RPMI7951 (cell line): ENCODE measurements around the gene CCDC136. TPM values are rescaled to one million over a fixed set of nuclear protein-coding genes. Genes with fewer than 3 reads are reported as not detected.

Source experiments
- DNase-seq: peaks from one replicate; pipeline ENCODE4 v3.0.0-alpha.2; 2012; ENCODE audit warnings: low read depth
- total RNA-seq: library from RNA; depleted of rRNA; stranded (reverse); fragments of >200 nt; shearing (Covaris generic); gene quantifications from 2 replicates; pipeline ENCODE4 v1.2.3, GENCODE V29; 2014

Gene CCDC136
- total RNA-seq, 1 experiment from 2014 or later = 3.8 TPM

DNA sequence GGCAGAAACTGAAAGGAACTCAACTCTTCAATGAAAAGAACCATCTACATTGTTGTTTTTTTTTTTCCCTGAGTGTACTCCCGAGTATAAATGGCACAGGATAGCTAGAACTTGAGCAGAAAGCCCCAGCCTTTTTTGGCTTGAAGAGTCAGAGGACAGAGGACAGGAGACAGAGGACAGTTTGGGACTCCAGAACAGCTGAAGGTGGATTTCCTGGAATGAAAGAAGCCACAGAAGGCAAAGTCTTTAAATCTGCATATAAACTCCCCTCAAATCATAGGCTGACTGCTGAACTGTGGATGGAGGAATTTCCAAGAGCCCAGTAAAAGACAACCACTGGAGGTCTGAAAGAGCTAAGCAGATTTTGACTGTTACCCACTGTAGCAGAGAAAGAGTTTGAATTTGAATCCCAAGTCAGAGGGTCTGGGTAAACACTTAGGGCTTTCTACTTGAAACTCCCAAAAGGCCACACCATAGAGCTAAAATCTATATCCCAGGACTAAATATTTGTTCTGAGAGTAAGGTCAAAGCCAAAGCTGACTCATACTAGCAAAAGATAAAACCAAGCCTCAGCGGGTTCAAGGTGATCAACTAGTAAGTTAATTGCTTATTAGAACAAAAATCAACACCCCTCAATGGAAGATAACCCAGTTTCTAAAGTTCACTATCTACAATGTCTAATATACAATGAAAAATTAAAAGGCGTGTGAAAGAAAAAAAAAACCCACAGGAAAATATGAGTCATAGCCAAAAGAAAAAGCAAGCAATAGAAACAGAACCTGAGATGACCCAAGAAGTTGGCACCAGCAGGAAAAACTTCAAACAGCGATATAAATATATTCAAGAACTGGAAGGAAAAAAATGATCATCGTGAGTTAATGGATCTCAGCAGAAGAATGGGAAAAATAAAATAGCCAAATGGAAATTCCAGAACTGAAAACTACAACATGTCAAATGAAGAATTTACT, 14.3 kb upstream of the CCDC136 start:
- peak; percentile 45 for DNase-seq

DNA sequence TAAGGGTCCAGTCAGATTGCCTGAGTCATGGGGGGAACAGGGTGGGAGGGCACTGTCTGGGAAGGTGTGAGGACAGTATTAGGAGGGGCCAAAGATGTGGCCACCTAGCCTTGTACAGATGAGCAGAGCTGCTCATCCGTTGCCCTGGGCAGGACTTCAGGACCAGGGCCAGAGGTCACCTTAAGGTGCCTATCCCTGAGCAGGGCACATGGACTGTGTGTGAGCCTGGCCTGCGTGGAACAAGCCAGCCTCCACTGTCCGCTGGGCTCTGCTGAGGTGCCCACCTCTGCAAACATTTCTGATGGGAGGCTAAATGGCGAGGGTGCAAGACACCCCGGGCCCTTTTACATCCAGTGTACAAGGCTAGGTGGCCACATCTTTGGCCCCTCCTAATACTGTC, 12.8 kb upstream of the CCDC136 start:
- DNase-seq = no peak

DNA sequence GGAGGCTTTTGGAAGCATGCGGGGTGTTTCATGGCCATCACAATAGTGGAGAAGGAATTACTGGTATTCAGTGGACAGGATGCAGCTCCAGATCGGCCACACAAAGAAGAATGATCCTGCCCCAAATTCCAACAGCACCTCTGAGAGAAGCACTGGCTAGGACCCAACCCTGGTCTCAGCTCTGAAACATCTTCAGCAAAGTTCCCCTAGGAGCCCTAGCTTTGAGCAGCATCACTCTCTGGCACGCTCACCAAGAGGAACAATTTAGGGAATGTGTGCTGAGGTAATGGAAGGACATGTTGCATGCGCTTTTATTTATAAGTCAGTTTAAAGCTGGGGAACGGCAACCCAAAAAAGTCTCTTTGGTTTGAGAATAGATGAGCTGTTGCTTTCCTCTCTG, 10.6 kb upstream of the CCDC136 start:
- no peak for DNase-seq

GRCh38 chr7:128781851-128782250, 9.9 kb upstream of the CCDC136 start:
- DNase-seq = no peak

GRCh38 chr7:128783143-128783861, 8.5 kb upstream of the CCDC136 start:
- peak; percentile 77 for DNase-seq

DNA sequence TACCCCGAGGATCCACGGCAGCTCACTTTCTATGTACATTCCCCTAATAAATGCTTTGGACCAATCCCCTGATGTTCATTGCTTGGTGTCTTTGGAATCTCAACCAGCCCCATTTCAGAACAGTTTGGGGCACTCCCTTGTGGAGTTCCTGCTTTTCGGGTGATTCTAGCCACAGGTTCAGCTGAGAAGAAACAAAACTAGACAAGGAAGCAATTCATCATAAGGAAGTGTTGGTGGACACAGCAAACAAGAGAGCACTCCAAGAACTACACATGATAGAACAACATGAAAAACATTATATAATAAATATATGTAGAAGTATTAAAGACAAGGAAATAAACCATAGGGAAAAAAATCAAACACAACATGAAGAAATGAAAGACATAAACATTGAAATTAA, 6.0 kb upstream of the CCDC136 start:
- DNase-seq = no peak

DNA sequence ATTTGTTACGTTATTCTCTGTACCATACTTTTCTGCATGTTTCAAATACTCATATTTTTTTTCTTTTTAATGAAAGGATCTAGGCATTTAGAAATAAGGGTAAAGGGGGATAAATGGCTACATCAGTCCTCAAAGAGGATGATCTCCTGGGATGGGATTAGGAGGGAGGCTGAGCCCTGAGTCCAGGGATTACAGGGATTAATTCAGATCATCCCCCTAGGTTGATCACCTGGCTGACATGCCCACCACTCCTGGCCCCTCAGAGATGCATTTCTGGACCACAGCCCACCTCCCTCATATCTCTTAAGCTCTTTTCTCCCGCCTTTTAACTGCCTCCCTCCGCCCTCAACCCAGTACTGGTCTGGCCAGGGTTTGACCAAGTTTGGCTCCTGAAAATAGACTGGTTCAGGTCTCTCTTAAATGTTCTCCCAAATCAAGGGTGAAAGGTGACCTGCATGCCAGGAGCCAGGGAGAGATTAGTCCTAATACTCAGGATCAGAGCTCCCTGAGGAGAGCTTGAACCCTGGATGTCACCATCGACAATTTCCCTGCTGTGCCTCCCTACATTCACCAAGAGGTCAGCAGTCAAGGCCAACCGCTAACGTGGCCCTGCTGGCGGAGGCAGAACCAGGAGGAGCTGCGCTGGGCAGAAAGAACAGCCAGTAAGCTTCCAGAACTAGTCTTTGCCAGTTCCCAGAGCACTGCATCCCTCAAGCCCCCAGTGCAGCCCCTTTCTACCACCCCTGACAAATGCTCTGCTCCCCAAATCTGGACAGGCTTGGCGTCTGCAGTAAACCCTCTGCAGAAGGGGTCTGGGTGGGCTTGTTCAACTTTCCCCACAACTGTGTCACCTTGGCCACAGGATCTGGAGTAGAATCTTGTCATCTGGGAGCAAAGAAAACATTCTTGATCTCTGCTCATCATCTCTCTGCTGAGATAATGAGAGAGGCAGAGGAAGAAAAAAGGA, 3.0 kb upstream of the CCDC136 start:
- no peak for DNase-seq

DNA sequence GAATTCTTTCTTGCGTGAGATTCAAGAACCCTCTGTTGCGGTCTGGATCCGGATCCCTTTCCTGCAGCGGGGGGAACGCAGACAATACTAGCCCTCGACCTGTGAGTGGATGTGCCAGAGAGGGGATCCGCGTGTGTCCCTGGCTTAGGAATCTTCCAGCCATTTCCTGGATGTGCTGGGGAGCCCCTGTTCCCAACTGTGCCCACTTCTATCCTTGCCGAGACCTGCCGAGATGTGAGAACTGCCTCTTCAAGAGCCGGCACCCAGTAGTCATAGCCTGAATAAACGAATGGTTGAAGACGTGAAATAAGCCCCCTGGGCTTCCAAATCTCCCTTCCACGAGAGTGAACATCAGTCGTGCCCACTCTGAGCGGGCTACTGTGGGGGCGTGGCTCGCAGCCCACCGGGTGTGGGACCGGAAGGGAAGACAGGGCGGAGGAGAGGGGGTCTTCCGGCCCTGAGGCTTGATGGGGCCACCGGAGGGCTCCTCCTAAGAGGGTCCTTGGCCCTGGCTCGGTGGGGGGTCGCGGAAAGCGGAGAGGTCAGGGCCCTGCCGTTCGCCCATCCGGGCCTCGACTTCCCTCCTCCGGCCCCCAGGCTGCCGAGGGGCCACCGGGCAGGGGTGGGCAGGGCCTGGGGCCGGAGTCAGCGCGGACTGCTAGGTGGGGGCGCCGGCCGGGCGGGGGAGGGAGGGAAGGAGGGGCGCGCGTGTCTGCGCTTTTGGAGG, 1.3 kb upstream of the CCDC136 start:
- DNase-seq = no peak

DNA sequence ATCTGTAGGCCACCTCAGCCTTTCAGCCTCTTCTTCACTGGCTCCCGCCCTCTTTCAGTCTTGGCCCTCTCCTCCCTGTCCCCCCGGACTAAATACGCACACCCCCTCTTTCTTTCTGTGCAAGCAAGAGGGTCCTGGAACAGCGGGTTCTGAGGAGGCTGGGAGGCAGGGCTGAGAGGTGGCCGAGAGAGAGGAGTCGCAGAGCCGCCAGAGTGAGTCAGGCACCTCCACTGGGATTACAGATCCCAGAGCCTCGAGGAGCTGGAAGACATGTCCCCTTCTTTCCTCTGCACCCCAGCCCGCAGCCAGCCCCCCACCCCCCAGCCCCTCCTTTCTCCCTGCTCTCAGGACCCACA, 182 bp downstream of the CCDC136 start:
- DNase-seq = peak; percentile 26

DNA sequence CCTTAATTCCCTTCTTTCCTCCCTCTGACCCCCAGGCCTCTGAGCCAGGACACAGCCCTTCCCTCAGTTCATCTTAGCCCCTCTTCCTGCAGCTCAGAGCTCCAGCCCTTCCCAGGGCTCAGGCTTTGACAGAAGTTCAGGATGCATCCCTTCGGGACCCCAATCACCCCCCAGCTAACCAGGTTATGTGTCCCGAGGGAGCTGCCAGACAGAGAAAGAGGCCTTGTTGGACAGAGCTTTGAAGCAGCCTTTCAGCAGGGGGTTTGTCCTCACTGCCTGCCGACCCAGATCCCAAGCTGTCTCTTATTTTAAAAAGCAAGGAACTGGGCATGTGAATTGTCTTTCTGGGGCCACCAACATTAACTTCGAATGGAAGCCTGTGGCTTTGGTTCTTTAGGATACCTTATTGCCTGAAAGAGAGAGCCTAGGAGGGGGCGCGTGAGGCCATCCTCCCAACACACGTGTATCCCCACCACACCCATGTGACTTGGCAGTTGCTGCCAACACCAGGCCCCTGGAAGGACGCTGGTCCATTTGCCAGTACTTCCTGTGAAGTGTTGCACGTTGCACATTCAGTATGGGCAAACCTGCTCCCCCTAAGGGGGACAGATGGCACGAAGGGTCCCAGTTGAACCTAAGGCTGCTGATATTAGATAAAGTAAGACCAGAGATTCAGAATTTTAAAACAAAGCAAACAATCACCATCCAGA, 858 bp downstream of the CCDC136 start:
- DNase-seq = peak; percentile 15

DNA sequence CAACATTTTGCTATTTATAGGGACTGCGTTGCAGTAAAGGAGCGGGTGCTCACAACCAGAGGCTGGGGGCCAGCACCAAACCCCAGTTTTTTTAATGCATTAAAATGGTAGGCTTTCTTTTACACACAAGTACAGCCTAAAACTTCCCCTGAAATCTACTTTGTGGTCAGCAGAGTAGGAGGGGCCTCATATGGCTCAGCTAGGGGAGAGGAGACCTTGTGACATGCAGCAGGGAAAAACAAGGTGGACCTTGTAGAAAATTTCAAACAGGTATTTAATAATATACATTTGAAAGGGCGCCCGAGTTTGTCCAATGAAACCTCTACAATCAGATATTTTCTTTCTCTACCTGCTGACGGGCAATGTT, 1.4 kb downstream of the CCDC136 start:
- no peak for DNase-seq

DNA sequence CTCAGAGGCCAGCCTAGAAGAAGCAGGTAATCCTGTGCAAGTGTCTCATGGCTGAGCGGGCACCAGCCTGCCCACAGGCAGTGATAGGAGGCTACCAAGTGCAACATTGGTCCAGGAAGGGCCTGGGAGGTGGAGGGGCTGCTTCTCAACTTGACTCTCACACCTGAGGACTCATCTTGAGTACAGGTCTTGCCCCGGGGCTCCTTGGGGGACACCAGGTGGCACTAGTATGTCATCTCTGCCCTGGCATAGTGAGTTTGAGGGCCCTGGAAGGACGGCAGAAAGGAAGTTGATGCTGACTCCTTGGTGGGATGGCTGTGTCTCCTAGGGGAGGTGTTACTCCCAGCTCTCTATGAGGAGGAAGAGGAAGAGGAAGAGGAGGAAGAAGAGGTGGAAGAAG, 2.3 kb downstream of the CCDC136 start:
- no peak for DNase-seq

DNA sequence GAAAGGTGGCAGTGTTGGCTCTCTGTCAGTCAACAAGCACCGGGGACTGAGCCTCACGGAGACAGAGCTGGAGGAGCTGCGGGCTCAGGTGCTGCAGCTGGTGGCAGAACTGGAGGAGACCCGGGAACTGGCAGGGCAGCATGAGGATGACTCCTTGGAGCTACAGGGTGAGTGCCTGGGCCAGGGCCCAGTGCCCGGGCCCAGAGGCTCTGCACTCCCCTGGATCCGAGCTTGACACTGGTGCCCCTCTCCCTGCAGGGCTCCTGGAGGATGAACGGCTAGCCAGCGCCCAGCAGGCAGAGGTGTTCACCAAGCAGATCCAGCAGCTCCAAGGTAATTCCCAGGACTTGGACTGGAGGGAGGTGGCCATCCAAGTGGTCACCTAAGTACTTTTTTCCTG, 2.7 kb downstream of the CCDC136 start:
- no peak for DNase-seq

- no peak for DNase-seq
Observed at GRCh38 chr7:128795129-128795528, 3.4 kb downstream of the CCDC136 start.

DNA sequence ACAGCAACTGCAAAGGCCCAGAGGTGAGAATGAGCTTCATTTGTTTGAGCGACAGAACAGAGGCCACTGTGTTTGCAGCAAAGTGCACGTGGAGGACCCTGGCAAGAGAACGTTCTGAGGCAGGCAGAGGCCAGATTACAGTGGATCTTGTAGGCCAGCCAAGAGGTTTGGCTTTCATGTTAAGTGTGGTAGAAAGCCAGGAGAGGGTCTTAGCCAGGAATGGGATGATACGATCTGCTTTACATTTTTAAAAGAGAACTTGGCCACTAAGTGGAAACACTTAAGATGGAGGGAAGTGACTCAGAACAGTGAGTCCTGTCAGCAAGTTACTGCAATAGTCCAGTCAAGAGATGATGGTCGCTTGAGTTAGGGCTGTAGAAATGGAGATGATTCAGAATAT, 4.6 kb downstream of the CCDC136 start:
- no peak for DNase-seq

GRCh38 chr7:128799451-128799850, 7.7 kb downstream of the CCDC136 start:
- no peak for DNase-seq

- DNase-seq = no peak
Observed at GRCh38 chr7:128800567-128800966, 8.8 kb downstream of the CCDC136 start.

GRCh38 chr7:128801003-128801402, 9.2 kb downstream of the CCDC136 start:
- no peak for DNase-seq

DNA sequence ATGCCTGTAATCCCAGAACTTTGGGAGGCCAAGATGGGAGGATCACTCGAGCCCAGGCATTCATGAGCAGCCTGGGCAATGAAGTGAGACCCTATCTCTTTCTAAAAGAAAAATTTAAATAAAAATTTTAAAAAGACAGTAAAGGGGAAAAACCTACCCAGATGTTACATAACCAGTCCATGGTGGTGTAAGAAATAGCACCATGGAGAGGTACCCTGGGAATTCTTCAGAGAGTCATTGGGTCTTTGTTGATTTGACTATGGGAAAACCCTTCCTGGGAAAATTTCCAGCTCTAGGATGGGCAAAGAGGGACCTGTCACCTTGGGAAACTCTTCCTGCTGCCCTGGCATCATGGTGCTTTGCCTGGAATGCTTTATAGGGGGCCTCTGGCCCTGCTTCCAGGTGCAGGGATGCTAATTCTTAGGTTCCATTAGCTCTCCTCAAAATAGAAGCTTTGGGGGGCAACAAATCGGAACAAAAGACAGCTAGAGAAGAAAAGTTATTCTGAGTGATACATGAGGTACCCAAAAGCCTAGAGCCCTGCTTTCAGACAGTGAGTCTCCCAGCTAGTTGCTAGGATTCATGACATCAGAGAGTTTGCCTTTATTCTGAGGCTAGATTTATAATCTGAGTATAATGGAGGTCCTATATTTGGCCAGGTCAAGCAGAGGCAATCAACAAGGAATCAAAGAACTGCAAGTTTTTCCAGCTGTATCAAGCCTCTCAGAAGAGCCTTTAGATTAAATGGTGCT, 10.1 kb downstream of the CCDC136 start:
- DNase-seq = no peak

GRCh38 chr7:128804484-128804883, 12.7 kb downstream of the CCDC136 start:
- DNase-seq = no peak
